ENCODE measurements around the gene PNPLA6.

The PNPLA6 gene

GRCh38 chr19:7544626-7545025 is 9.1 kb downstream of the PNPLA6 start:
- Histone ChIP-seq H3K27ac (ENCODE audit: low read length) (no peak overlapping the region), H3K4me2 (ENCODE audit: low read length) (no peak overlapping the region), H3K79me2 (ENCODE audit: low read length) (no peaks in the 10 kb centered on the region), H4K20me1 (ENCODE audit: insufficient read depth, low read length) (no peaks in the 10 kb centered on the region), H3K36me3 (replicated peaks; ENCODE audit: low read depth, low read length) (peaks cover 31% of the 10 kb centered on the region), H3K9me3 (ENCODE audit: insufficient read depth, low read length) (no peaks in the 10 kb centered on the region), H3K27me3 (ENCODE audit: low read depth, low read length) (no peaks in the 10 kb centered on the region), H3K4me1 (ENCODE audit: low read length) (no peaks in the 10 kb centered on the region), H2AFZ (ENCODE audit: low read depth, low read length) (no peak overlapping the region), H3K9ac (ENCODE audit: low read length) (no peak overlapping the region), H3K4me3 (ENCODE audit: low read length) (no peak overlapping the region)
- TF ChIP-seq CTCF (IDR thresholded peaks at IDR 0.05; ENCODE audit: low read depth, low read length) = no peak
- no peak for TF ChIP-seq EZH2phosphoT487 (IDR thresholded peaks at IDR 0.05; ENCODE audit: low read depth)

GRCh38 chr19:7545300-7545699 is 9.8 kb downstream of the PNPLA6 start:
- no peaks in the 10 kb centered on the region for H3K79me2 ChIP-seq (ENCODE audit: low read length)
- no peaks in the 10 kb centered on the region for H3K4me1 ChIP-seq (ENCODE audit: low read length)
- H3K4me2 ChIP-seq (ENCODE audit: low read length) = no peak overlapping the region
- no peak for TF ChIP-seq CTCF (IDR thresholded peaks at IDR 0.05; ENCODE audit: low read depth, low read length)
- no peak for TF ChIP-seq EZH2phosphoT487 (IDR thresholded peaks at IDR 0.05; ENCODE audit: low read depth)
- H3K9me3 ChIP-seq (ENCODE audit: insufficient read depth, low read length) = no peaks in the 10 kb centered on the region
- no peak overlapping the region for H3K4me3 ChIP-seq (ENCODE audit: low read length)
- H4K20me1 ChIP-seq (ENCODE audit: insufficient read depth, low read length) = no peaks in the 10 kb centered on the region
- no peaks in the 10 kb centered on the region for H3K27me3 ChIP-seq (ENCODE audit: low read depth, low read length)
- H3K9ac ChIP-seq (ENCODE audit: low read length) = no peak overlapping the region
- H2AFZ ChIP-seq (ENCODE audit: low read depth, low read length) = no peak overlapping the region
- H3K36me3 ChIP-seq (replicated peaks; ENCODE audit: low read depth, low read length) = peaks cover 27% of the 10 kb centered on the region
- no peak overlapping the region for H3K27ac ChIP-seq (ENCODE audit: low read length)

- H3K79me2 ChIP-seq (ENCODE audit: low read length) = no peaks in the 10 kb centered on the region
- TF ChIP-seq CTCF (IDR thresholded peaks at IDR 0.05; ENCODE audit: low read depth, low read length) = no peak
- no peak for TF ChIP-seq EZH2phosphoT487 (IDR thresholded peaks at IDR 0.05; ENCODE audit: low read depth)
- H3K4me3 ChIP-seq (ENCODE audit: low read length) = no peak overlapping the region
- H3K27ac ChIP-seq (ENCODE audit: low read length) = no peak overlapping the region
- no peaks in the 10 kb centered on the region for H3K9me3 ChIP-seq (ENCODE audit: insufficient read depth, low read length)
- no peaks in the 10 kb centered on the region for H3K27me3 ChIP-seq (ENCODE audit: low read depth, low read length)
- no peak overlapping the region for H2AFZ ChIP-seq (ENCODE audit: low read depth, low read length)
- H3K9ac ChIP-seq (ENCODE audit: low read length) = no peak overlapping the region
- H3K4me2 ChIP-seq (ENCODE audit: low read length) = no peak overlapping the region
- no peaks in the 10 kb centered on the region for H3K4me1 ChIP-seq (ENCODE audit: low read length)
- no peaks in the 10 kb centered on the region for H4K20me1 ChIP-seq (ENCODE audit: insufficient read depth, low read length)
- H3K36me3 ChIP-seq (replicated peaks; ENCODE audit: low read depth, low read length) = peaks cover 27% of the 10 kb centered on the region
These were observed 10.4 kb downstream of the PNPLA6 start for GRCh38 chr19:7545904-7546303.

GRCh38 chr19:7547159-7547558 is 11.6 kb downstream of the PNPLA6 start:
- Histone ChIP-seq H3K9me3 (ENCODE audit: insufficient read depth, low read length) (no peaks in the 10 kb centered on the region), H2AFZ (ENCODE audit: low read depth, low read length) (no peak overlapping the region), H3K36me3 (replicated peaks; ENCODE audit: low read depth, low read length) (peaks cover 21% of the 10 kb centered on the region), H3K79me2 (ENCODE audit: low read length) (no peaks in the 10 kb centered on the region), H3K27me3 (ENCODE audit: low read depth, low read length) (no peaks in the 10 kb centered on the region), H3K27ac (ENCODE audit: low read length) (no peak overlapping the region), H3K4me1 (ENCODE audit: low read length) (no peaks in the 10 kb centered on the region), H3K9ac (ENCODE audit: low read length) (no peak overlapping the region), H3K4me3 (ENCODE audit: low read length) (no peak overlapping the region), H4K20me1 (ENCODE audit: insufficient read depth, low read length) (no peaks in the 10 kb centered on the region), H3K4me2 (ENCODE audit: low read length) (no peak overlapping the region)
- no peak for TF ChIP-seq CTCF (IDR thresholded peaks at IDR 0.05; ENCODE audit: low read depth, low read length)
- no peak for TF ChIP-seq EZH2phosphoT487 (IDR thresholded peaks at IDR 0.05; ENCODE audit: low read depth)
